Hippocampal formation (tissue), 2 donors: ENCODE measurements around the gene TCP1.
"Not testable (repeated sequence)": the region's sequence is repeated elsewhere in the genome, so short reads cannot be mapped to it uniquely, and the experiment has no call there.

Source experiments
- DNase-seq, 2 donors: peaks; one replicate each; lab custom pipeline; 2025; lab: John Stamatoyannopoulos, UW

TCP1 gene

GRCh38 chr6:159777240-159777904 is 12.0 kb downstream of the TCP1 start:
- DNase-seq: no peak

GRCh38 chr6:159772196-159772595 is 17.2 kb downstream of the TCP1 start:
- DNase-seq: no peak

- no peak for DNase-seq
These were observed 19.9 kb downstream of the TCP1 start for GRCh38 chr6:159769470-159769869.

DNA sequence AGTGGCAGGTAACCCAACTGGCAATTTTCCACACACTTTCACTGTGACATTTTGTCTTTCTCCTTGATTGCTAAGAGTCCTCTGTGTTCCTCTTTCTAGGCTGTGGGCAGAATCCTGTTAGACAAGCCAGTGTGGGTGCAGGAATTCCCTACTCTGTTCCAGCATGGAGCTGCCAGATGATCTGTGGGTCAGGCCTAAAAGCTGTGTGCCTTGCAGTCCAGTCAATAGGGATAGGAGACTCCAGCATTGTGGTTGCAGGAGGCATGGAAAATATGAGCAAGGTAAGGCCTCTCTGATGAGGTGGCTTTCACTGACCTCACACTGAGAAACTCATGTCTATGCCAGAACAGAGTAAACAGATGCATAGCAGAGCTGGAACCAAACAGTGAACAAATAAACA is 22.5 kb downstream of the TCP1 start:
- DNase-seq: no peak

GRCh38 chr6:159762681-159763293 is 26.6 kb downstream of the TCP1 start:
- DNase-seq: no peak

DNA sequence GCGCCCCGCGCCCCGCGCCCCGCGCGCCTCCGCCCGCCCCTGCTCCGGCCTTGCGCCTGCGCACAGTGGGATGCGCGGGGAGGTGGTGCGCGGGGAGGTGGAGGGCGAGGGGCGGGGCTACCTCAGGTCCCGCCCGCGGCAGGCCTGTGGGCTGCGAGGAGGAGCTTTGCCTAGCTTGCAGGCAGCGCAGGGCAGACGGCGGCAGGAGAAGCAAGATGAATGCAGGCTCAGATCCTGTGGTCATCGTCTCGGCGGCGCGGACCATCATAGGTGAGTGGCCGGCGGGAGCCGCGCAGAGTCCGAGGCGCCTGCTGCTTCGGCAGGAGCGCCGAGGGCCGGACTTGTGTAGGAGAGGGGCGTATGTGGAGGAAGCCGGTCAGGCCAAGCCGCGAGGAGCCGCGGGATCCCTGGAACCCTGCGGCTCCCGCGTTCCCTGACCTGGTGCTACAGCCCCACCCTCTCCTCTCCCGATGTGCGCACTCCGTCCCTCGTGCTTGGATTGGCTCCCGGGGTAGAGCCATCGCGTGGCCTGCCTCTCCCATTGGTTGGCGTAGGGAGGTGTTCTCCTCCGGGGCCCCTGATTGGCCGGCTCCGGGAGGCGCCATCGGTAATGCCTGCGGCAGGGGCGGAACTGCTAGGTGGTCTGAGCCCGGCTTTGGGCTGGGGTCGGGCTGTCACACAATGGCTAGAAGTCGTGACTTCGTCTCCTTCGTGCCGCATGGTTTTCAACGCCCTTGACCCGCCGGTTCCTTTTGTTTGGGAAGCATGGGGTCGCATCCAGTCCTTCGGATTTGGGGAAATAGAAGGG is 27.3 kb downstream of the TCP1 start, which contains the start of gene ACAT2:
Gene ACAT2, plus strand, starts transcription at position 173 of the 808 bp plus-strand sequence. Its CDS starts 43 bp downstream, at position 216.
- peak; percentile 96 to 97 for DNase-seq

DNA sequence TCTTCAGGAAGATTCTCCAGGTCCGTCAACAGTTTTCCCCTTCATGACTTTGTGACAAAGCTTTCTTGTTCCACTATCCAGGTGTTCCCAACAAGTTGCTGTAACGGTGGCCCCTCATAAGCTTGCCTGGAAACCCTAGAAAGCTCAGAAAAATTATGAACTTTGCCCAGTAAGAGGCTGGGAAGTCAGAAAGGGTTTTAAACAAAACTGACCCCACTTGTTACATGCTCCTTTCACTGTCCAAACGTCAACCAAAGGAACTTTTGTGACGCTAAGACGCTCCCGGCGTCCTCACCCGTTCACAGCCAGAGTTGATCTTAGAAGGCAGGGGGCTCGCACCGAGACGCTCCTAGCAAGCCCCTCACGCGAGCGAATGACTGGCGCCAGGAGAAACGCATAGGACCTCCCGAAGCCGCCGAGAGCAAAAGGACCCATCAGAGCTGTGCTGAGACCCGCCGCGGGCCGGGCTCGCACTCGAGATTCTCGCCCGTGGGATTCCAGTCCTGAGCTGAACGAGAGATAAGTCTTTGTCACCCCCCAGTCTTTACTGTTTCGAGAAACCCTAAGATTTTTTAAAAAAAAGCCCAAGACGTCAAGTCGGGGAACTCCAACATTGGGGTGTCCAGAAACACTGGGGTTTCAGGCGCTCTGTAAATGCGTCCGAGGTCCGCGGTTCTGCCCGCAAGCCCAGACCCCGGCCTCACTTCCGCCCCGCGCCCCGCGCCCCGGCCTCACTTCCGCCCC is 28.1 kb downstream of the TCP1 start:
- no peak for DNase-seq

GRCh38 chr6:159760602-159761057 is 28.8 kb downstream of the TCP1 start:
- no peak for DNase-seq

DNA sequence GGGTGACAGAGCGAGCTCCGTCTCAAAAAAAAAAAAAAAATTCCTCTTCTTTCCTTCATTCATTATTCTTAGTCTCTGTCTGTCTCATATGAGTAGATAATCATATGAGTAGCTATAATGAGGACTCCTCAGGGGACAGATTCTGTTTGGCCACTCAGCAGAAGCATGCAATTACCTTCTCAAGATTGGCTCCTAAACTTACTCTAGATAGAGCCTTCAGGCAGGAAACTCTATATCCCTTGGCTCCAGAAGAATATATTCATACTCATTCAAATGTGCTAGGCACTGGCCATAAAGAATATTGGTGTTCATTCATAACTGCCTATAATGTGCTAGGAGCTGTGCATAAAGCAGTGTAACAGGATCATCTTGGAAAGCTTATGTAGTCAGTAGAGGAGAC is 29.8 kb downstream of the TCP1 start:
- no peak for DNase-seq

DNA sequence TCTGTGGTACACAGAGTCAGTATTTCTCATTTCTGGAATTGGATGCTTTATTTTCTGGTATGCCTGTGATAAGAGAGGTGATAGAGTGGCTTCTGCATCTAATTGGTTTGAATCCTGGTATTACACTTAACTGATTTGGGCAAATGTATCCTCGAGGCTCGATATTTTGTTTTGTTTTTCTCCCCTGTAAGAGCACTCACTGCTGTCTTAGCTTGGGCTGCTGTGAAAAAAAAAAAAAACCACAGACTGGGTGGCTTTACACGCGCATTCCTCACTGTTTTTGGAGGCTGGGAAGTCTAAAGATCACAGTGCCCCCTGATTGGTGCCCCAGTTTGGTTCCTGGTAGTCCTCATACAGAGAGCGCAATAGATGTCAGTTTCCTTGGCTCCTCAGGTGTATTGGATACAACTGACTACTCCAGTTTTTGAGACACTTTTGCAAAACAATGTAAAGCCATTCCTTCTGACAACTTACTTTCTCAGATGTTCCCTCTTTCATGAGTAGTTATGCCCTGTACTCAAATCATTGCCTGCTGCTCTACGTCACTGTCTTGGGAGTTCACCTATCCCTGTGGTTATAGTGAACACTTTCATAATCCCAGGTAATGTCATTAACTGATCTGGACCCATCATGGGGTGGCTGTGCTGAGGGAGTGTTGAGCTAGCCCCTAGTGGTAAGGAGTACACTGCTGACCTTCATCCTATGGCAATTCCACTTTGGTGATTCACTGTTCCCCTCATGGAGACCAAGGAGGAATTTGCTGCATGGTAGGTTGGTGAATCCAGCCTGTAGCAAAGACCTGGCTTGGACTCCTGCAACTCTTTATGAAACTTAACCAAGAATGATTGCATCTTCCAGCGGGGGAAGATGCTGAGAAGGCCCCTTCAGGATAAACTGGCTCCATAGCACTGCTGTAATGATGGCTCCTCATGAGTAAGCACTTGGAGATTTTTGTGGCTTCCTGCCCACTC is 31.1 kb downstream of the TCP1 start:
- DNase-seq: no peak

GRCh38 chr6:159756508-159756907 is 32.9 kb downstream of the TCP1 start:
- no peak for DNase-seq

DNA sequence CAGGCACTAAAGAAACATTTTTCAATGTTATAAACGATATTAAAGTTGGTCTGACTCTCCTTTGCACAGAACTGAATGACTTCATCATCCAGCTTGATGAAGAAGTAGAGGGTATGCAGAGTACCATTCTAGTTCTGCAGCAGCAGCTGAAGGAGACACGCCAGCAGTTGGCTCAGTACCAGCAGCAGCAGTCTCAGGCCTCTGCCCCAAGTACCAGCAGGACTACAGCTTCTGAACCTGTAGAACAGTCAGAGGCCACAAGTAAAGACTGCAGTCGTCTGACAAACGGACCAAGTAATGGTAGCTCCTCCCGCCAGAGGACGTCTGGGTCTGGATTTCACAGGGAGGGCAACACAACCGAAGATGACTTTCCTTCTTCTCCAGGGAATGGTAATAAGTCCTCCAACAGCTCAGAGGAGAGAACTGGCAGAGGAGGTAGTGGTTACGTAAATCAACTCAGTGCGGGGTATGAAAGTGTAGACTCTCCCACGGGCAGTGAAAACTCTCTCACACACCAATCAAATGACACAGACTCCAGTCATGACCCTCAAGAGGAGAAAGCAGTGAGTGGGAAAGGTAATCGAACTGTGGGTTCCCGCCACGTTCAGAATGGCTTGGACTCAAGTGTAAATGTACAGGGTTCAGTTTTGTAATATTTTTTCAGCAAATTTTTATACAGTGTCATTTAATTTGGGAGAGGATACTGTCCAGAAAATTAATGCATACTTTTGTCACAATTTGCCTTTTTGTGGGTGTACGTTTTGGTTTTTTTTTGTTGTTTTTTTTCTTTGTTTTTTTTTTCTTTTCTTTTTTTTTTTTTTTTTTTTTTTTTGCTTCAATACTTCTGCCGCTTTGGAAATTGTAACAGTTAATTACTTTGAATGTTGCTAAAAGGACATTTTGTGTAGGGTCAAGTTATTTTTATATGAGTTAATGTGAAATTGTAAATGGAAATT is 34.2 kb downstream of the TCP1 start:
- DNase-seq: no peak

DNA sequence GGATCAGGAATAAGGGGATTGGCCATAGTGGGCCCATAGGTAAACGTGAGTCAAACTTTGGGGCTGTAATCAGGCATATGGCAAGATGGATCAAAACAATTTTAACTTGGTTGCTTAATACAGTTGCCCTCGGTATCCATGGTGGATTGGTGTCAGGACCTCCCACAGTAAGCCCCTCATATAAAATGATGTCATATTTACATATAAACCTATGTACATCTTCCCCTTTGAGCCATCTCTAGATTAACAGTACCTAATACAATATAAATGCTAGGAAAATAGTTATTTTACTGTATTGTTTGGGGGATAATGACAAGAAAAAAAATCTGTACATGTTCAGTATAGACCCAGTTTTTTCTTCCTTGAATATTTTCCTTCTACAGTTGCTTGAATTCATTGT is 35.0 kb downstream of the TCP1 start:
- DNase-seq: no peak

DNA sequence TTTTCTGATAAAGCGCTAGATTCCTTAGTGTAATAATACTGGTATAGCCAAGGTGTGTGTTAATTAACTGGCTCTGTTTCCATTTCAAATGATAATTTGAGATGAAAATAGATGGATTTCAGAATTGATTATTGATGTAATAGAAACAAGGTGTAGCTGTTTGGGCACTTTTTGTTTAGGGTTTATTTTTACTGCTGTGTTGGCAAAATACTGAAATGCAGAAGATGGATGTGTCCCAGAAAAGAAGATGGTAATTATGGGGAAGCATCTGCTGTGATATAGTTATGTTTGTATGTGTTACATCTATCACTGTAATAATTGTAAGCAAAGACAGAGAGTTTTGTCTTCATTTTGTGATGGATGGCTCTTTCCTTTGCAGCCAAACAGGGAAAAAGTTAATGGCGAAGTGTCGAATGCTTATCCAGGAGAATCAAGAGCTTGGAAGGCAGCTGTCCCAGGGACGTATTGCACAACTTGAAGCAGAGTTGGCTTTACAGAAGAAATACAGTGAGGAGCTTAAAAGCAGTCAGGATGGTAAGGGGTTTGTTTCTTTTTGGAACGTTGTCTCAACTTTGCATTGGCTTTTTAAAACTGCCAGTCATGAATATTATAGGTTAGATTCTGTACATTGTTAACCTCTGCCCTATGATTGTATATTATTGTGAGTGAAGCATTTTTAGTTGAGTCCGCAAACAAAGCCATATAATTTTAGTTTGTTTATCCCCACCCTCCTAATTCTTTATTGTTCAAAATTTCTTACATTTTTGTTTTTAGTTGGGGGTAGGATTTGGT is 36.1 kb downstream of the TCP1 start:
- no peak for DNase-seq

- no peak for DNase-seq
These were observed 38.0 kb downstream of the TCP1 start for GRCh38 chr6:159751448-159751847.

- not testable (repeated sequence) for DNase-seq
These were observed 41.3 kb downstream of the TCP1 start for GRCh38 chr6:159748127-159748526.

DNA sequence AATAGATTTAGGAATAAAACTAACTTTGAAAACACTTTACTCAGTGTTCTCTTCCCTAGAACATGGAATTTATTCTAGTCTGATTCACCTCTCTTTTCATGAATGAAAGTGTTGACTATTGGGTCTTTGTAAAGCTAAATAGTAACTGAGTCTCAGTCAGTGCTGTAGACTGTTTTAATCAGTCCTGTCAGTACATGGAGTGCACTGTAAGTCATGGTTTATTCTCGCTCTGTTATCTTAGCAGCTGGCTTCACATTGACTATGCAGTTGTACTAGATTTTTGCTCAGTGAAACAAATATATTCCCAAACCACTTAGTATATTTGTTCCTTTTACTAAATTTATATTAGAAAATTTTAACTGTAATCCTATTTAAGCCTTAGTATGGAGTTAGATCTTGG is 42.6 kb downstream of the TCP1 start:
- DNase-seq: no peak

- no peak for DNase-seq
These were observed 44.3 kb downstream of the TCP1 start for GRCh38 chr6:159745081-159745480.

DNA sequence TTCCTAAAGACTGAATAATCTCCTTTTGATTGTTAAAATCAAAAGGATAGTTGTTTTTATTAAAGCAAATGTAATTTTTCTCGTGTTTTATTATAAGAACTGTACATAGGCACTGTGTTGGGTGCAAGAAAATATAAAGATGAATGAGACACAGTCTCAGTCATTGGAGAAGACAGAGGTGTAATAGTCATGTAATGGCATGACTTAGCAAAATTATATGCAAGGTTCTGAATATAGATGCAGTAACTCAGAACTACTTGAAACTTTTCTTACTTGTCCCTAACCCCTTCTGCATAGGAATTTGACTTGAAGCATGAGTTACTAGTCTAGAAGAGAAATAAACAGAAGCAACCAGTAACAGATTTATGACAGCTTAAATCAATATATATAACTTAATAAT is 47.2 kb downstream of the TCP1 start:
- no peak for DNase-seq
